Measurements from ENCODE around the gene SCMH1.

The SCMH1 gene

DNA sequence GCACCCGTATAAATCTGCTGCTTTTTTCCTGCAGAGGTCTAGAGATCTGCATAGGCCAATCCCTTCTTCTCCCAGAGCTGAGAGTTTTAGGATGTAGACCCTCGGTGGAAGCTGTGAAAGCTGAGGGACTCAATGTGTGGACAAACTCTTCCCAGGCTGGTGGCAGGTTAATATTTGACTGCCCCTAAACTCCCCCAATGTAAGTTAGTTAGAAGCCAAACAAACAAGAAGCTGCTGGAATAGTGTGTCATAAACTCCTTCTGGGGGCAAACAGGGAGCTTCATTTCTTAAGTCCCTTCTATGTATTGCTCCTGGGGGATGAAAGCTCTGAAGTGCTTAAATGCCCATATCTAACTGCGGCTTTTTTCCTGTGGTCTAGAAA, 72.3 kb downstream of the SCMH1 start:
- Histone ChIP-seq H2AFZ (ENCODE audit: low read depth, low read length) (no peak overlapping the region), H3K36me3 (replicated peaks; ENCODE audit: low read depth, low read length) (peaks cover 36% of the 10 kb centered on the region), H3K4me3 (ENCODE audit: low read length) (no peak overlapping the region), H3K79me2 (ENCODE audit: low read length) (peaks cover 7% of the 10 kb centered on the region), H3K9me3 (ENCODE audit: insufficient read depth, low read length) (0 out of 2 replicates have a peak, but pooled peaks cover 5% of the 10 kb centered on the region), H3K4me2 (ENCODE audit: low read length) (no peak overlapping the region), H3K27me3 (ENCODE audit: low read depth, low read length) (no peaks in the 10 kb centered on the region), H4K20me1 (ENCODE audit: insufficient read depth, low read length) (peaks cover 5% of the 10 kb centered on the region; the same call in 1 of the 2 replicates), H3K9ac (ENCODE audit: low read length) (no peak overlapping the region), H3K4me1 (ENCODE audit: low read length) (peaks cover 17% of the 10 kb centered on the region), H3K27ac (ENCODE audit: low read length) (no peak overlapping the region)
- TF ChIP-seq EZH2phosphoT487 (IDR thresholded peaks at IDR 0.05; ENCODE audit: low read depth), result no peak
- TF ChIP-seq, protein P1, sequence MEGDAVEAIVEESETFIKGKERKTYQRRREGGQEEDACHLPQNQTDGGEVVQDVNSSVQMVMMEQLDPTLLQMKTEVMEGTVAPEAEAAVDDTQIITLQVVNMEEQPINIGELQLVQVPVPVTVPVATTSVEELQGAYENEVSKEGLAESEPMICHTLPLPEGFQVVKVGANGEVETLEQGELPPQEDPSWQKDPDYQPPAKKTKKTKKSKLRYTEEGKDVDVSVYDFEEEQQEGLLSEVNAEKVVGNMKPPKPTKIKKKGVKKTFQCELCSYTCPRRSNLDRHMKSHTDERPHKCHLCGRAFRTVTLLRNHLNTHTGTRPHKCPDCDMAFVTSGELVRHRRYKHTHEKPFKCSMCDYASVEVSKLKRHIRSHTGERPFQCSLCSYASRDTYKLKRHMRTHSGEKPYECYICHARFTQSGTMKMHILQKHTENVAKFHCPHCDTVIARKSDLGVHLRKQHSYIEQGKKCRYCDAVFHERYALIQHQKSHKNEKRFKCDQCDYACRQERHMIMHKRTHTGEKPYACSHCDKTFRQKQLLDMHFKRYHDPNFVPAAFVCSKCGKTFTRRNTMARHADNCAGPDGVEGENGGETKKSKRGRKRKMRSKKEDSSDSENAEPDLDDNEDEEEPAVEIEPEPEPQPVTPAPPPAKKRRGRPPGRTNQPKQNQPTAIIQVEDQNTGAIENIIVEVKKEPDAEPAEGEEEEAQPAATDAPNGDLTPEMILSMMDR (IDR thresholded peaks at IDR 0.05; ENCODE audit: low read depth, low read length), result no peak

DNA sequence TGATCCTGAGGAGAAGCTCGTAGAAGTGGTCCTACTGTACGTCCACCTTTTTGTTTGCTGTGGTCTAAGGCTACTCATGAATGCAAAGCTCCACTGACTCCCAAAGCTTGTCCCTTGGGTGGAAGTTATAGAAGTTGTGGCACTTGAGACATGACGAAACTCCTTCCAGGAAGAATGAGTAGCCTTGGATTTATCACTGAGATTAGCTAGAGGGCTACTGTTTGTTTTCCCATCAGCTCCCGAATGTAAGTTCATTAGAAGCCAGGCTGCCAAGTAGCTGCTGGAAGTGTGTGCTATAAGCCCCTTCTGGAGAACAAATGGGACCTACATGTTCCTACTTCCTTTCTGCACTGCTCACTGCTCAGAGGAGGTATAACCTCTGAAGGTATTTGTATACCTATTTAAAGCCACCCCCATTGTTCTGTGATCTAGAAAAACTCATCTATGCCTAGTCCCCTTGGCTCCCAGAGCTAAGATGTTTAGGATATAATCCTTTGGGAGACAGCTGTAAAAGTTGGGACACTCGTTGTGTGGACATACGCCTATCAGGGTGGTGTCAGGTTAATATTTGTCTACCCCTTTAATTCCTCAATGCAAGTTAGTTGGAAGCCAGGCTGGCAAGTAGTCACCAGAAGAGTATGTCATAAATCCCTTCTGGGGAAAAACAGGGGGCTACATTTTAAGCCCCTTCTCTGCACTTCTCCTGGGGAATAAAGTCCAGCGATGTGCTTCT, 72.9 kb downstream of the SCMH1 start:
- H3K27ac ChIP-seq (ENCODE audit: low read length), result no peak overlapping the region
- 0 out of 2 replicates have a peak, but pooled peaks cover 5% of the 10 kb centered on the region for H3K9me3 ChIP-seq (ENCODE audit: insufficient read depth, low read length)
- TF ChIP-seq, protein P1 (IDR thresholded peaks at IDR 0.05; ENCODE audit: low read depth, low read length), result no peak
- TF ChIP-seq EZH2phosphoT487 (IDR thresholded peaks at IDR 0.05; ENCODE audit: low read depth), result no peak
- H3K36me3 ChIP-seq (replicated peaks; ENCODE audit: low read depth, low read length), result peaks cover 36% of the 10 kb centered on the region
- H3K27me3 ChIP-seq (ENCODE audit: low read depth, low read length), result no peaks in the 10 kb centered on the region
- H3K4me1 ChIP-seq (ENCODE audit: low read length), result peaks cover 17% of the 10 kb centered on the region
- no peak overlapping the region for H3K9ac ChIP-seq (ENCODE audit: low read length)
- H3K79me2 ChIP-seq (ENCODE audit: low read length), result peaks cover 7% of the 10 kb centered on the region
- H3K4me3 ChIP-seq (ENCODE audit: low read length), result no peak overlapping the region
- no peak overlapping the region for H2AFZ ChIP-seq (ENCODE audit: low read depth, low read length)
- H4K20me1 ChIP-seq (ENCODE audit: insufficient read depth, low read length), result peaks cover 5% of the 10 kb centered on the region; the same call in 1 of the 2 replicates
- no peak overlapping the region for H3K4me2 ChIP-seq (ENCODE audit: low read length)

DNA sequence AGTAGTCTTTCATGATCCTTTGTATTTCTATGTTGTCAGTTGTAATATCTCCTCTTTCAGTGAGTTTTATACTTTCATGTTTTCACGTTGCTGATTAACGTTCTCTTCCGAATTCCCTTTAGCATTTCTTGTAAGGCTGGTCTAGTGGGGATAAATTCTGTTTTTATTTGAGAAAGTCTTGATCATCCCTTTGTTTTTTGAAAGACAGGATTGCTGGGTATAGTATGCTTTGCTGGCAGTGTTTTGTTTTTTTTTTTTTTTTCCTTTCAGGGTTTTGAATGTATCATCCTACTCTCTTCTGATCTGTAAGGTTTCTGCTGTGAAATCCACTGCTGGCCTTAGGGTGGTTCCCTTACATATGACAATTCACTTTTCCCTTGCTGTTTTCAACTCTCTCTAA, 74.4 kb downstream of the SCMH1 start:
- Histone ChIP-seq H3K79me2 (ENCODE audit: low read length) (peaks cover 7% of the 10 kb centered on the region), H3K4me3 (ENCODE audit: low read length) (no peak overlapping the region), H3K36me3 (replicated peaks; ENCODE audit: low read depth, low read length) (peaks cover 36% of the 10 kb centered on the region), H3K4me2 (ENCODE audit: low read length) (no peak overlapping the region), H3K9me3 (ENCODE audit: insufficient read depth, low read length) (0 out of 2 replicates have a peak, but pooled peaks cover 5% of the 10 kb centered on the region), H2AFZ (ENCODE audit: low read depth, low read length) (no peak overlapping the region), H3K9ac (ENCODE audit: low read length) (no peak overlapping the region), H4K20me1 (ENCODE audit: insufficient read depth, low read length) (peaks cover 5% of the 10 kb centered on the region; the same call in 1 of the 2 replicates), H3K4me1 (ENCODE audit: low read length) (peaks cover 13% of the 10 kb centered on the region), H3K27ac (ENCODE audit: low read length) (no peak overlapping the region), H3K27me3 (ENCODE audit: low read depth, low read length) (no peaks in the 10 kb centered on the region)
- TF ChIP-seq EZH2phosphoT487 (IDR thresholded peaks at IDR 0.05; ENCODE audit: low read depth), result no peak
- TF ChIP-seq, protein P1 (IDR thresholded peaks at IDR 0.05; ENCODE audit: low read depth, low read length), result no peak

DNA sequence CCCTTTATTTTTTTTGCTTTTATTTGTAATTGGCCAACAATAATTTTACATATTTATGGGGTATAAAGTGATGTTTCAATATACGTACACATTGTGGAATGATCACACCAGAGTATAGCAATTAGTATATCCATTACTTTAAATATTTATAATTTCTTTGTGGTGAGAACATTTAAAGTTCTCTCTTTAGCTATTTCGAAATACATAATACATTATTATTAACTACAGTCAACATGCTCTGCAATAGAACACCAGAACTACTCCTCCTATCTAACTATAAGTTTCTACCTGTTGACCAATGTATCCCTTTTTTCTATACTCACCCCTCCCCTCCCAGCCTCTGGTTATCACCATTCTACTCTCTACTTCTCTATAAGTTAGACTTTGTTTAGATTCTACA, 77.4 kb downstream of the SCMH1 start:
- no peaks in the 10 kb centered on the region for H4K20me1 ChIP-seq (ENCODE audit: insufficient read depth, low read length)
- no peak overlapping the region for H3K9ac ChIP-seq (ENCODE audit: low read length)
- no peaks in the 10 kb centered on the region for H3K79me2 ChIP-seq (ENCODE audit: low read length)
- no peak for TF ChIP-seq EZH2phosphoT487 (IDR thresholded peaks at IDR 0.05; ENCODE audit: low read depth)
- TF ChIP-seq, protein P1 (IDR thresholded peaks at IDR 0.05; ENCODE audit: low read depth, low read length), result no peak
- no peak overlapping the region for H2AFZ ChIP-seq (ENCODE audit: low read depth, low read length)
- H3K9me3 ChIP-seq (ENCODE audit: insufficient read depth, low read length), result 0 out of 2 replicates have a peak, but pooled peaks cover 5% of the 10 kb centered on the region
- H3K27me3 ChIP-seq (ENCODE audit: low read depth, low read length), result no peaks in the 10 kb centered on the region
- no peak overlapping the region for H3K4me3 ChIP-seq (ENCODE audit: low read length)
- H3K36me3 ChIP-seq (replicated peaks; ENCODE audit: low read depth, low read length), result peaks cover 26% of the 10 kb centered on the region
- H3K4me1 ChIP-seq (ENCODE audit: low read length), result no peaks in the 10 kb centered on the region
- H3K27ac ChIP-seq (ENCODE audit: low read length), result no peak overlapping the region
- H3K4me2 ChIP-seq (ENCODE audit: low read length), result no peak overlapping the region

Data from OCI-LY3 (cell line).